ENCODE measurements around the gene TENM3. TPM values are rescaled to one million over a fixed set of nuclear protein-coding genes. Genes with fewer than 3 reads are reported as not detected.

Gene TENM3
- total and polyA plus RNA-seq, 2 donors (not counting 3 experiments of a cell fraction or from before 2014, with no cell fraction given): 3.2 to 6.2 TPM

GRCh38 chr4:182806259-182807252 is 563.4 kb downstream of the TENM3 start:
- TSS peak; percentile 69 for BruUV-seq (replicated peaks)
- no peaks in the 10 kb centered on the region for H3K36me3 ChIP-seq (ENCODE audit: control insufficient read depth in 2 of 2, extremely low read depth in 1 of 2, insufficient read depth in 2 of 2, low read length in 2 of 2)
- no peaks in the 10 kb centered on the region for H3K9me3 ChIP-seq (replicated peaks; ENCODE audit: control insufficient read depth, insufficient read depth, low read length)
- peak; percentile 82 for FAIRE-seq
- H4K20me1 ChIP-seq (replicated peaks; ENCODE audit: control insufficient read depth, extremely low read depth, insufficient read depth, low read length): no peaks in the 10 kb centered on the region
- H3K27ac ChIP-seq (ENCODE audit: insufficient read depth, low read depth, low read length): peak overlapping the region; percentile 31
- dilution Hi-C loops (cut with MboI; ENCODE audit: extremely low pct_ligation_motif_present, low sequenced_read_pairs): no loop called here
- peak overlapping the region; percentile 82 for H3K4me2 ChIP-seq (ENCODE audit: insufficient read depth, low read length)
- peak overlapping the region; percentile 38 to 62 (median 49) for H3K4me3 ChIP-seq (replicated peaks in 1 of 3; ENCODE audit: insufficient read depth in 1 of 3, low read depth in 1 of 3, low read length in 3 of 3)
- no peaks in the 10 kb centered on the region for H3K4me1 ChIP-seq (ENCODE audit: control insufficient read depth, extremely low read depth, insufficient read depth, low read length)
- peak overlapping the region; percentile 65 for H3K9ac ChIP-seq (replicated peaks; ENCODE audit: extremely low read depth, insufficient read depth, low read length)
- ChIA-PET CTCF (interaction anchor here (0.6 to 1.8 kb wide), 32 partner anchors 10 to 1664 kb away, joined by 3 to 18 read pairs (median 4); no protein-coding TSS in a partner anchor), POLR2A (no interaction called here)
- DNase-seq (ENCODE audit: low read depth, low spot score): peak; percentile 79
- no peaks in the 10 kb centered on the region for H3K79me2 ChIP-seq (ENCODE audit: control insufficient read depth, insufficient read depth, low read length)
- intact Hi-C loops (cut with micrococcal nuclease): loop anchor here (1.0 to 5.0 kb wide), 8 partner anchors 54 to 1663 kb away; no protein-coding TSS in a partner anchor
- peak overlapping the region; percentile 97 for H2AFZ ChIP-seq (ENCODE audit: low read depth, low read length)
- H3K9me1 ChIP-seq (replicated peaks; ENCODE audit: control insufficient read depth, extremely low read depth, insufficient read depth, low read length): no peaks in the 10 kb centered on the region
- no peak for TF ChIP-seq MAX (IDR thresholded peaks at IDR 0.05; ENCODE audit: insufficient read depth, insufficient read length)
- TF ChIP-seq CTCF (IDR thresholded peaks at IDR 0.05; ENCODE audit: extremely low read depth in 1 of 2, insufficient read depth in 1 of 2, low read depth in 1 of 2, low read length in 2 of 2): peak; percentile 86 to 96
- TF ChIP-seq MYC (IDR thresholded peaks at IDR 0.05; ENCODE audit: low read depth, low read length): no peak
- TF ChIP-seq EZH2 (IDR thresholded peaks at IDR 0.05; ENCODE audit: borderline replicate concordance, low read depth, low read length, severe bottlenecking): no peak
- H3K27me3 ChIP-seq (ENCODE audit: control insufficient read depth in 2 of 2, insufficient read depth in 2 of 2, low read length in 2 of 2): no peaks in the 10 kb centered on the region
